B cell (primary cell): ENCODE data around the gene ANXA4. TPM values are rescaled to one million over a fixed set of nuclear protein-coding genes. Genes with fewer than 3 reads are reported as not detected.

Experiments used
- ATAC-seq: fragments of 200-7000 bp; cut with Tn5 transposase; one replicate; pipeline ENCODE4 v1.10.0; 2021; ENCODE audit warnings: low read depth, mild to moderate bottlenecking, moderate number of reproducible peaks, moderate library complexity
- CTCF ChIA-PET: fragments of 350-600 bp; sonication (Branson Sonifier 250); formaldehyde crosslinking; loops from one replicate; lab custom pipeline; 2021; ENCODE audit warnings: antibody characterized with exemption, inconsistent platforms; lab: Charles Lee
- POLR2A ChIA-PET: fragments of 350-600 bp; sonication (Branson Sonifier 250); formaldehyde crosslinking; loops from one replicate; lab custom pipeline; 2021; ENCODE audit warnings: antibody characterized with exemption; lab: Charles Lee
- DNase-seq: peaks from one replicate; pipeline ENCODE4 v3.0.0; 2013
- H2AFZ ChIP-seq: 2 replicates; pipeline ENCODE4 v1.6.1; 2012; ENCODE audit warnings: mild to moderate bottlenecking, low read depth, low read length; ENCODE audit not compliant: insufficient read depth, poor library complexity, severe bottlenecking
- H3K27ac ChIP-seq, 2 donors: 1 replicate in 1 of 2; 2 replicates in 1 of 2; pipeline ENCODE4 v1.5.1; 2012 to 2013; ENCODE audit warnings: low read length in 2 of 2, mild to moderate bottlenecking in 2 of 2, moderate library complexity in 1 of 2
- H3K27me3 ChIP-seq, 4 experiments: fragments of 200-600 bp in 1 of 4; sonication (generic) in 1 of 4; replicated peaks in 1 of 4; 1 replicate in 2 of 4; 2 replicates in 2 of 4; pipeline versions ENCODE4 v1.6.1 to v1.7.0; 2013 to 2016; ENCODE audit warnings: low read length in 3 of 4, mild to moderate bottlenecking in 2 of 4, mixed read lengths in 1 of 4, moderate library complexity in 1 of 4; ENCODE audit not compliant: insufficient read depth in 4 of 4, control insufficient read depth in 3 of 4; ENCODE audit errors: control extremely low read depth in 1 of 4
- H3K36me3 ChIP-seq, 2 experiments: replicated peaks in 1 of 2; 1 replicate in 1 of 2; 2 replicates in 1 of 2; pipeline versions ENCODE4 v1.6.1 to v1.7.1; 2013; ENCODE audit warnings: low read length in 1 of 2; ENCODE audit not compliant: insufficient read depth in 2 of 2, control insufficient read depth in 1 of 2; ENCODE audit errors: control extremely low read depth in 1 of 2, extremely low read depth in 1 of 2
- H3K4me1 ChIP-seq, 2 donors: fragments of 200-600 bp in 1 of 2; sonication (generic) in 1 of 2; 1 replicate in 1 of 2; 2 replicates in 1 of 2; pipeline versions ENCODE4 v1.5.1 to v1.6.1; 2013 to 2017; ENCODE audit warnings: low read length in 2 of 2; ENCODE audit not compliant: control insufficient read depth in 2 of 2, insufficient read depth in 2 of 2
- H3K4me2 ChIP-seq: replicated peaks from 2 replicates; pipeline ENCODE3; 2012; ENCODE audit warnings: mild to moderate bottlenecking, low read depth, low read length; ENCODE audit not compliant: poor library complexity, severe bottlenecking
- H3K4me3 ChIP-seq, 5 experiments: fragments of 200-600 bp in 1 of 5; sonication (generic) in 1 of 5; 1 replicate in 3 of 5; 2 replicates in 2 of 5; pipeline versions ENCODE4 v1.5.1 to v1.7.0; 2011 to 2016; ENCODE audit warnings: low read length in 4 of 5, mild to moderate bottlenecking in 4 of 5, low read depth in 2 of 5, control low read depth in 1 of 5, moderate library complexity in 1 of 5; ENCODE audit not compliant: insufficient read depth in 1 of 5; ENCODE audit errors: control extremely low read depth in 1 of 5, extremely low read depth in 1 of 5
- H3K79me2 ChIP-seq: fragments of 200-600 bp; sonication (generic); one replicate; pipeline ENCODE4 v1.6.0; 2016; ENCODE audit warnings: low read length; ENCODE audit not compliant: control insufficient read depth, insufficient read depth
- H3K9ac ChIP-seq: fragments of 200-600 bp; sonication (generic); 2 replicates; pipeline ENCODE4 v1.6.1; 2017; ENCODE audit warnings: mild to moderate bottlenecking, low read length, moderate library complexity
- H3K9me3 ChIP-seq, 3 donors: one replicate each; pipeline versions ENCODE4 v1.6.1 to v1.7.1; 2013; ENCODE audit warnings: low read length in 2 of 3; ENCODE audit not compliant: control insufficient read depth in 2 of 3, insufficient read depth in 1 of 3; ENCODE audit errors: control extremely low read depth in 1 of 3
- H4K20me1 ChIP-seq: 2 replicates; pipeline ENCODE4 v1.6.0; 2012; ENCODE audit warnings: mild to moderate bottlenecking, low read length; ENCODE audit not compliant: insufficient read depth, control insufficient read depth, poor library complexity, severe bottlenecking
- H3K27ac Mint-ChIP-seq: one replicate; pipeline ENCODE4 v1.8.0; 2021; ENCODE audit warnings: mixed read lengths
- H3K27me3 Mint-ChIP-seq: one replicate; pipeline ENCODE4 v1.8.0; 2021; ENCODE audit warnings: mixed read lengths
- H3K4me1 Mint-ChIP-seq: one replicate; pipeline ENCODE4 v1.8.0; 2021; ENCODE audit warnings: mixed read lengths
- H3K4me3 Mint-ChIP-seq: one replicate; pipeline ENCODE4 v1.8.0; 2021; ENCODE audit warnings: mixed read lengths
- H3K9me3 Mint-ChIP-seq: one replicate; pipeline ENCODE4 v1.8.0; 2022; ENCODE audit warnings: mixed read lengths; ENCODE audit not compliant: insufficient read depth
- CTCF ChIP-seq: fragments of 200-600 bp; IDR thresholded peaks from one replicate; pipeline ENCODE4 v1.8.0; 2022; ENCODE audit warnings: antibody characterized with exemption, mild to moderate bottlenecking
- EZH2 ChIP-seq: IDR thresholded peaks from 2 replicates; pipeline ENCODE4 v1.6.1; 2012; ENCODE audit warnings: borderline replicate concordance, low read depth, mild to moderate bottlenecking, moderate library complexity, low read length; ENCODE audit not compliant: insufficient read depth, poor library complexity, severe bottlenecking
- WGBS: methylation state at CpG from one replicate; pipeline ENCODE4 v1.1.5; 2013; ENCODE audit warnings: missing lambda C conversion rate; ENCODE audit not compliant: insufficient coverage; 5-methylcytosine and 5-hydroxymethylcytosine counted together
- intact Hi-C: fragments of 100-400 bp; cut with micrococcal nuclease; formaldehyde crosslinking; loops from one replicate; pipeline ENCODE4 v1.10.0; 2022
- polyA plus RNA-seq: library from polyadenylated mRNA; depleted of rRNA; stranded (reverse); fragments of >200 nt; gene quantifications from 2 replicates; pipeline ENCODE4 v1.2.3, GENCODE V29; 2012
- total RNA-seq, 2 donors: library from RNA; stranded (reverse); fragments of 120-200 nt in 1 of 2; gene quantifications; 1 replicate in 1 of 2; 2 replicates in 1 of 2; pipeline versions ENCODE4 v1.2.3 to v1.2.4, GENCODE V29; 2013 to 2022

The ANXA4 gene
- total and polyA plus RNA-seq, 2 donors (not counting 1 experiment from before 2014, with no cell fraction given) = 28.4 to 61.7 TPM

- no peaks in the 10 kb centered on the region for H3K9me3 ChIP-seq
- Mint-ChIP-seq H3K4me3 (peak overlapping the region; percentile 20), H3K4me1 (peaks cover 33% of the 10 kb centered on the region), H3K27ac (no peak overlapping the region), H3K27me3 (peaks cover 50% of the 10 kb centered on the region), H3K9me3 (peaks cover 2% of the 10 kb centered on the region)
- H3K27ac ChIP-seq = no peak overlapping the region
- intact Hi-C loops = no loop called here
- H3K79me2 ChIP-seq = no peaks in the 10 kb centered on the region
- no peak overlapping the region for H3K9ac ChIP-seq
- ChIA-PET CTCF (no interaction called here), POLR2A (no interaction called here)
- H2AFZ ChIP-seq = no peak overlapping the region
- no peak for TF ChIP-seq EZH2
- TF ChIP-seq CTCF = no peak
- peaks cover 29 to 30% of the 10 kb centered on the region in 2 donors for H3K4me1 ChIP-seq
- no peaks in the 10 kb centered on the region for H3K36me3 ChIP-seq
- peaks cover 0 to 42% (median 17%) of the 10 kb centered on the region in 4 experiments for H3K27me3 ChIP-seq
- H4K20me1 ChIP-seq = no peaks in the 10 kb centered on the region
- no peak overlapping the region for H3K4me3 ChIP-seq
- WGBS = 36% methylated on average over 5 of the region's 12 CpGs
- no peak overlapping the region for H3K4me2 ChIP-seq
- no peak for ATAC-seq
- no peak for DNase-seq
Measured at GRCh38 chr2:69694894-69695849, 46.8 kb upstream of the ANXA4 start.

- ATAC-seq (no peak), DNase-seq (no peak)
- Histone ChIP-seq H3K9ac (no peak overlapping the region), H2AFZ (no peak overlapping the region), H3K27ac (no peak overlapping the region), H3K9me3 (no peaks in the 10 kb centered on the region), H3K36me3 (no peaks in the 10 kb centered on the region), H4K20me1 (no peaks in the 10 kb centered on the region), H3K4me3 (no peak overlapping the region), H3K4me2 (no peak overlapping the region), H3K4me1 (peaks cover 29 to 30% of the 10 kb centered on the region in 2 donors), H3K79me2 (no peaks in the 10 kb centered on the region), H3K27me3 (peaks cover 0 to 38% (median 14%) of the 10 kb centered on the region in 4 experiments)
- no peak overlapping the region for H3K27ac Mint-ChIP-seq
- WGBS = no CpG with 5 or more reads among the region's 2 CpGs
- intact Hi-C loops = no loop called here
- peaks cover 33% of the 10 kb centered on the region for H3K4me1 Mint-ChIP-seq
- peaks cover 48% of the 10 kb centered on the region for H3K27me3 Mint-ChIP-seq
- ChIA-PET CTCF (interaction anchor here (3.0 kb wide), 1 partner anchor 29 kb away, joined by 16 read pairs; no protein-coding TSS in a partner anchor), POLR2A (no interaction called here)
- no peaks in the 10 kb centered on the region for H3K9me3 Mint-ChIP-seq
- TF ChIP-seq EZH2 = no peak
- TF ChIP-seq CTCF = no peak
- no peak overlapping the region for H3K4me3 Mint-ChIP-seq
Measured at GRCh38 chr2:69695850-69696216, 46.1 kb upstream of the ANXA4 start.
